ENCODE results near the gene VWA5A.

DNA sequence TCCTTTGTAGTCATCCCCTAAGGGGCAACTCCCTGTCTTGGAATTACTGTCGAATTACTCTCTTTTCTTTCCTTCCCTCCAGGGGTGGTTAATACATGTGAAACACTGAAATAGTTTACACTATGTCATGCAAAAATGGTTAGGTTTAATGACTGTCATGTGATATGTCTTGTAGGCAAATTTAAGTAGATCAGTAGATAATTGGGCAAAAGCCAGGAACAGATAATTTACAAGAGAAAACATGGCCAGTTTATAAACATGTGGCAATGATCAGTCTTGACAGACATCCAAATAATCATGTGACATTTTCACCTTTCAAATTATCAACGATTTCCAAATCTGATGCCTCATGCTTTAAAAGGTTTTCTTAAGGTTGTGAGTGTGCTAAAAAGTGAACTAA lies 3.9 kb downstream of the VWA5A start:
- TF ChIP-seq EP300 (IDR thresholded peaks at IDR 0.05) = no peak
- no peak for TF ChIP-seq POLR2A (IDR thresholded peaks at IDR 0.05)
